HepG2 (cell line): ENCODE measurements around the gene ERC1. TPM values are rescaled to one million over a fixed set of nuclear protein-coding genes. Genes with fewer than 3 reads are reported as not detected.

Experiments
- ATAC-seq: fragments of 200-7000 bp; cut with Tn5 transposase; 3 replicates; pipeline ENCODE4 v1.9.1; 2020; ENCODE audit warnings: mild to moderate bottlenecking, moderate library complexity
- BruUV-seq: library from RNA; stranded (reverse); fragments of 400-500 nt; replicated peaks from 2 replicates; lab custom pipeline; 2021; lab: Mats Ljungman, UMichigan
- CTCF ChIA-PET: fragments of 300-600 bp; formaldehyde crosslinking; extraction: SDS; loops from one replicate; lab custom pipeline; 2021; ENCODE audit warnings: low total read pairs, inconsistent platforms, low intra/inter-chr PET ratio; lab: Yijun Ruan, JAX
- POLR2A ChIA-PET: fragments of 350-600 bp; sonication (Branson Sonifier 250); formaldehyde crosslinking; loops from one replicate; lab custom pipeline; 2020; ENCODE audit warnings: antibody characterized with exemption, inconsistent platforms; lab: Yijun Ruan, JAX
- DNase-seq: peaks from one replicate; pipeline ENCODE4 v3.0.0-alpha.2; 2015; ENCODE audit warnings: low spot score
- FAIRE-seq: peaks from 3 replicates; lab custom pipeline; 2011; peaks lifted over from hg19 to GRCh38; lab: Jason Lieb, UNC
- H2AFZ ChIP-seq: one replicate; pipeline ENCODE4 v1.6.1; 2011; ENCODE audit warnings: low read length, inconsistent platforms
- H3K27ac ChIP-seq: fragments of 300-600 bp; 3 replicates; pipeline ENCODE4 v1.8.0; 2011; ENCODE audit warnings: mixed run types, mild to moderate bottlenecking, mixed read lengths, low read length, inconsistent platforms; ENCODE audit not compliant: insufficient read depth; ENCODE audit errors: extremely low read length
- H3K27me3 ChIP-seq, 2 experiments: fragments of 200-600 bp in 1 of 2; 2 replicates in 1 of 2; 3 replicates in 1 of 2; pipeline versions ENCODE4 v1.6.0 to v1.8.0; 2011; ENCODE audit warnings: low read length in 2 of 2, mild to moderate bottlenecking in 2 of 2, moderate library complexity in 2 of 2, inconsistent platforms in 1 of 2; ENCODE audit not compliant: insufficient read depth in 2 of 2, control insufficient read depth in 1 of 2
- H3K36me3 ChIP-seq, 2 experiments: fragments of 200-600 bp in 1 of 2; replicated peaks in 1 of 2; 2 replicates in 1 of 2; 3 replicates in 1 of 2; pipeline versions ENCODE4 v1.5.1 to v1.8.0; 2011; ENCODE audit warnings: low read length in 2 of 2, inconsistent platforms in 1 of 2; ENCODE audit not compliant: insufficient read depth in 2 of 2, control insufficient read depth in 1 of 2
- H3K4me1 ChIP-seq: 2 replicates; pipeline ENCODE4 v1.5.1; 2012; ENCODE audit warnings: low read length, inconsistent platforms; ENCODE audit not compliant: insufficient read depth
- H3K4me2 ChIP-seq: 2 replicates; pipeline ENCODE4 v1.6.0; 2011; ENCODE audit warnings: low read depth, low read length, inconsistent platforms
- H3K4me3 ChIP-seq, 3 experiments: fragments of 200-600 bp in 1 of 3; sonication (generic), shearing (Covaris generic) in 1 of 3; replicated peaks in 1 of 3; 2 replicates each; pipeline ENCODE4 v1.5.1; 2011 to 2016; ENCODE audit warnings: low read length in 3 of 3, inconsistent platforms in 2 of 3, low read depth in 2 of 3, mild to moderate bottlenecking in 2 of 3, control low read depth in 1 of 3, mixed read lengths in 1 of 3; ENCODE audit not compliant: insufficient read depth in 1 of 3
- H3K79me2 ChIP-seq: one replicate; pipeline ENCODE4 v1.6.1; 2011; ENCODE audit warnings: low read length, inconsistent platforms; ENCODE audit not compliant: insufficient read depth
- H3K9ac ChIP-seq: 2 replicates; pipeline ENCODE4 v1.6.0; 2011; ENCODE audit warnings: mild to moderate bottlenecking, low read depth, low read length, inconsistent platforms; ENCODE audit not compliant: insufficient read depth
- H3K9me3 ChIP-seq: 2 replicates; pipeline ENCODE4 v1.5.1; 2012; ENCODE audit warnings: mild to moderate bottlenecking, low read length
- H4K20me1 ChIP-seq: 2 replicates; pipeline ENCODE4 v1.6.0; 2011; ENCODE audit warnings: inconsistent platforms, mild to moderate bottlenecking, low read length, moderate library complexity; ENCODE audit not compliant: insufficient read depth
- CBX1 ChIP-seq: IDR thresholded peaks from one replicate; pipeline ENCODE4 v1.6.1; 2016; ENCODE audit warnings: antibody characterized with exemption, low read depth
- CSRNP2 ChIP-seq: sonication (generic); formaldehyde crosslinking; conservative IDR thresholded peaks from 2 replicates; pipeline ENCODE4 v1.8.0; 2022; ENCODE audit warnings: low read depth, missing genetic modification reagents
- E2F1 ChIP-seq: sonication (generic); formaldehyde crosslinking; IDR thresholded peaks from 2 replicates; pipeline ENCODE4 v1.5.0; 2020; ENCODE audit warnings: missing genetic modification reagents
- NCOA1 ChIP-seq: sonication (generic); formaldehyde crosslinking; IDR thresholded peaks from 2 replicates; pipeline ENCODE4 v1.9.0; 2021; ENCODE audit warnings: missing genetic modification reagents
- PAF1 ChIP-seq: IDR thresholded peaks from 2 replicates; pipeline ENCODE4 v1.6.1; 2016; ENCODE audit warnings: missing genetic modification reagents, missing compliant biosample characterization
- POGZ ChIP-seq: sonication (generic); formaldehyde crosslinking; IDR thresholded peaks from 2 replicates; pipeline ENCODE4 v1.4.0; 2020; ENCODE audit warnings: mild to moderate bottlenecking, missing genetic modification reagents
- SALL2 ChIP-seq: sonication (generic); formaldehyde crosslinking; IDR thresholded peaks from 2 replicates; pipeline ENCODE4 v1.8.1; 2023; ENCODE audit warnings: mild to moderate bottlenecking, missing genetic modification reagents, inconsistent platforms
- TRAFD1 ChIP-seq: sonication (generic); formaldehyde crosslinking; IDR thresholded peaks from 2 replicates; pipeline ENCODE4 v1.5.1; 2020; ENCODE audit warnings: missing genetic modification reagents, mild to moderate bottlenecking, borderline replicate concordance
- YY1 ChIP-seq: IDR thresholded peaks from 2 replicates; pipeline ENCODE4 v1.6.1; 2011; ENCODE audit warnings: low read length, low read depth, moderate library complexity, mild to moderate bottlenecking; ENCODE audit not compliant: insufficient read depth, insufficient replicate concordance
- ZBTB46 ChIP-seq: sonication (generic); formaldehyde crosslinking; IDR thresholded peaks from 2 replicates; pipeline ENCODE4 v1.4.0; 2020; ENCODE audit warnings: mild to moderate bottlenecking, missing genetic modification reagents, borderline replicate concordance
- ZKSCAN1 ChIP-seq: fragments of 150-350 bp; IDR thresholded peaks from 2 replicates; pipeline ENCODE4 v1.6.1; 2014; ENCODE audit warnings: low read length
- ZNF143 ChIP-seq: sonication (generic); formaldehyde crosslinking; IDR thresholded peaks from 2 replicates; pipeline ENCODE4 v1.4.0; 2020; ENCODE audit warnings: missing genetic modification reagents
- ZNF644 ChIP-seq: IDR thresholded peaks from 2 replicates; pipeline ENCODE4 v1.6.1; 2016; ENCODE audit warnings: low read depth
- WGBS: methylation state at CpG from one replicate; pipeline ENCODE4 v1.1.6; 2017; ENCODE audit warnings: low lambda C conversion rate; 5-methylcytosine and 5-hydroxymethylcytosine counted together
- in situ Hi-C: cut with HindIII; loops from 2 replicates; pipeline ENCODE4 v1.10.0; 2017; ENCODE audit warnings: low pct_unique_long_range_greater_than_20kb; ENCODE audit not compliant: extremely low pct_ligation_motif_present
- intact Hi-C: fragments of 100-400 bp; cut with micrococcal nuclease; formaldehyde crosslinking; loops from one replicate; pipeline ENCODE4 v1.10.0; 2022; ENCODE audit not compliant: unreplicated experiment
- polyA plus RNA-seq, 8 experiments: library from polyadenylated mRNA; depleted of rRNA in 3 of 8; stranded (reverse) in 7 of 8; unstranded in 1 of 8; fragments of >200 nt; fragmentation: Illumina TruSeq in 4 of 8; extraction: Trizol in 4 of 8; gene quantifications; 2 replicates each; pipeline versions ENCODE4 v1.2.1 to v1.2.3, GENCODE V29; 2011 to 2016; ENCODE audit warnings: low read depth in 4 of 8, missing spikeins in 1 of 8, mixed read lengths in 1 of 8; ENCODE audit not compliant: insufficient read depth in 1 of 8
- total RNA-seq, 5 experiments: library from RNA; depleted of rRNA; stranded (reverse); fragments of >200 nt; fragmentation: Illumina TruSeq; extraction: Trizol; gene quantifications; 2 replicates each; pipeline ENCODE4 v1.2.3, GENCODE V29; 2016; ENCODE audit warnings: low read depth in 1 of 5

Gene ERC1
- total and polyA plus RNA-seq, 2 of the 13 experiments (the other 11 are each of a cell fraction or from before 2014, with no cell fraction given): 6.1 to 12.4 TPM

- in situ Hi-C loops: no loop called here
- POLR2A ChIA-PET: no interaction called here
- no peak for ATAC-seq
These were observed 37.2 kb upstream of the ERC1 start for GRCh38 chr12:953776-954175.

More at GRCh38 chr12:953776-954175, 37.2 kb upstream of the ERC1 start:
- no TSS peak for BruUV-seq
- intact Hi-C loops: no loop called here
- H3K36me3 ChIP-seq: no peaks in the 10 kb centered on the region
- WGBS: 75% methylated on average over 7 of the region's 7 CpGs
- H3K27me3 ChIP-seq: no peaks in the 10 kb centered on the region
- H3K4me1 ChIP-seq: peaks cover 18% of the 10 kb centered on the region
- no peak overlapping the region for H3K4me3 ChIP-seq
- H2AFZ ChIP-seq: peak overlapping the region; percentile 56
- H3K79me2 ChIP-seq: peaks cover 2% of the 10 kb centered on the region
- no peaks in the 10 kb centered on the region for H4K20me1 ChIP-seq
- no peak for DNase-seq
- H3K9me3 ChIP-seq: no peaks in the 10 kb centered on the region
- TF ChIP-seq CSRNP2 (CRISPR knock-in tag): no peak
- no peak for TF ChIP-seq PAF1
- TF ChIP-seq TRAFD1: no peak
- no peak for TF ChIP-seq CBX1
- TF ChIP-seq NCOA1: no peak
- TF ChIP-seq YY1: no peak
- no peak for TF ChIP-seq ZNF143 (CRISPR knock-in tag)
- TF ChIP-seq E2F1 (CRISPR knock-in tag): no peak
- no peak for TF ChIP-seq SALL2 (CRISPR knock-in tag)
- TF ChIP-seq POGZ (CRISPR knock-in tag): no peak
- TF ChIP-seq ZNF644 (CRISPR knock-in tag): no peak
- TF ChIP-seq ZKSCAN1: no peak
- TF ChIP-seq ZBTB46: no peak
- H3K9ac ChIP-seq: no peak overlapping the region
- no peak for FAIRE-seq
- H3K4me2 ChIP-seq: peak overlapping the region; percentile 47
- CTCF ChIA-PET: no interaction called here
- no peak overlapping the region for H3K27ac ChIP-seq
